ENCODE data around the gene UBE2D1.
A peak's percentile ranks its signal among the peaks of the same experiment; 100 is the strongest.

Gene UBE2D1

DNA sequence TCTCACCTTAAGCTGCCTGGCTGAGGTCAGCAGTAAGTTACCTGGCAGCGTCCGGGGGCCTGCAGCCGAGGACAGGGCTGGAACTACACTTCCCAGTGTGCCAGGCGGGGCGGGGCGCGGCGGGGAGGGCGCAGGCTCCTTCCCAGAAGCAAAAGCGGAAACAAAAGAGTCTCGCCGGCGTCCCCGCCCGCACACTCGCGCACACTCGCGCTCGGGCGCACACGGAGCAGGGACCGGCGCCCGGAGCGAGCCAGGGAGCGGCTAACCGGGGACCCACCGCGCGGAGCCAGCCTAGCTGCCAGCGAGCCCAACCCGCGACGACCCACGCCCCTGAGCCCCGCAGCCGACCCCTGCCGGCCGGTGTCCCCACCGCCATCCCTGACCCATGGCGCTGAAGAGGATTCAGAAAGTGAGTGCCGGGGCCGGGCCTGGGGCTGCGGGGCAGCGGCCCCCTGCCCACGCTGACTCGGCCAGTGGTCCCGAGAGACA, at the start of gene UBE2D1:
Gene UBE2D1, plus strand, starts transcription at position 190 of the 489 bp plus-strand sequence. Its CDS starts 196 bp downstream, at position 386.
- H3K27me3 ChIP-seq (ENCODE audit: control insufficient read depth in 1 of 2, insufficient read depth in 2 of 2, low read length in 2 of 2) = no peaks in the 10 kb centered on the region
- peak within 1 kb of the TSS; percentile 49 to 83 for H3K4me3 ChIP-seq (ENCODE audit: low read depth in 1 of 2, low read length in 2 of 2)
- H3K4me1 ChIP-seq (ENCODE audit: insufficient read depth, low read length) = peaks cover 15% of the 10 kb centered on the region
- peak within 1 kb of the TSS; percentile 59 for H3K9ac ChIP-seq (ENCODE audit: low read length)
- no peaks in the 10 kb centered on the region for H3K9me3 ChIP-seq (ENCODE audit: low read length)
- H3K27ac ChIP-seq (ENCODE audit: low read depth, low read length) = peak within 1 kb of the TSS; percentile 81
- no peaks in the 10 kb centered on the region for H3K36me3 ChIP-seq (ENCODE audit: insufficient read depth, low read length)

- Histone ChIP-seq H3K4me3 (ENCODE audit: low read depth in 1 of 2, low read length in 2 of 2) (no peak overlapping the region), H3K36me3 (ENCODE audit: insufficient read depth, low read length) (no peaks in the 10 kb centered on the region), H3K9me3 (ENCODE audit: low read length) (no peaks in the 10 kb centered on the region), H3K4me1 (ENCODE audit: insufficient read depth, low read length) (no peaks in the 10 kb centered on the region), H3K27ac (ENCODE audit: low read depth, low read length) (no peak overlapping the region), H3K9ac (ENCODE audit: low read length) (no peak overlapping the region), H3K27me3 (ENCODE audit: control insufficient read depth in 1 of 2, insufficient read depth in 2 of 2, low read length in 2 of 2) (no peaks in the 10 kb centered on the region)
These were observed 43.1 kb upstream of the UBE2D1 start for GRCh38 chr10:58291538-58292174.

- H3K9me3 ChIP-seq (ENCODE audit: low read length) = no peaks in the 10 kb centered on the region
- H3K4me3 ChIP-seq (ENCODE audit: low read depth in 1 of 2, low read length in 2 of 2) = no peak overlapping the region
- no peaks in the 10 kb centered on the region for H3K27me3 ChIP-seq (ENCODE audit: control insufficient read depth in 1 of 2, insufficient read depth in 2 of 2, low read length in 2 of 2)
- H3K36me3 ChIP-seq (ENCODE audit: insufficient read depth, low read length) = no peaks in the 10 kb centered on the region
- H3K9ac ChIP-seq (ENCODE audit: low read length) = no peak overlapping the region
- H3K27ac ChIP-seq (ENCODE audit: low read depth, low read length) = no peak overlapping the region
- H3K4me1 ChIP-seq (ENCODE audit: insufficient read depth, low read length) = no peaks in the 10 kb centered on the region
These were observed 40.8 kb upstream of the UBE2D1 start for GRCh38 chr10:58293989-58294388.

- Histone ChIP-seq H3K4me3 (ENCODE audit: low read depth in 1 of 2, low read length in 2 of 2) (no peak overlapping the region), H3K9me3 (ENCODE audit: low read length) (no peaks in the 10 kb centered on the region), H3K9ac (ENCODE audit: low read length) (no peak overlapping the region), H3K27ac (ENCODE audit: low read depth, low read length) (no peak overlapping the region), H3K27me3 (ENCODE audit: control insufficient read depth in 1 of 2, insufficient read depth in 2 of 2, low read length in 2 of 2) (no peaks in the 10 kb centered on the region), H3K36me3 (ENCODE audit: insufficient read depth, low read length) (no peaks in the 10 kb centered on the region), H3K4me1 (ENCODE audit: insufficient read depth, low read length) (no peaks in the 10 kb centered on the region)
These were observed 35.2 kb upstream of the UBE2D1 start for GRCh38 chr10:58299580-58299979.

GRCh38 chr10:58300676-58301075, 34.1 kb upstream of the UBE2D1 start:
- H3K4me1 ChIP-seq (ENCODE audit: insufficient read depth, low read length) = no peaks in the 10 kb centered on the region
- H3K36me3 ChIP-seq (ENCODE audit: insufficient read depth, low read length) = no peaks in the 10 kb centered on the region
- H3K4me3 ChIP-seq (ENCODE audit: low read depth in 1 of 2, low read length in 2 of 2) = no peak overlapping the region
- H3K27me3 ChIP-seq (ENCODE audit: control insufficient read depth in 1 of 2, insufficient read depth in 2 of 2, low read length in 2 of 2) = peaks cover 0 to 4% of the 10 kb centered on the region in 2 donors
- no peaks in the 10 kb centered on the region for H3K9me3 ChIP-seq (ENCODE audit: low read length)
- H3K9ac ChIP-seq (ENCODE audit: low read length) = no peak overlapping the region
- no peak overlapping the region for H3K27ac ChIP-seq (ENCODE audit: low read depth, low read length)

DNA sequence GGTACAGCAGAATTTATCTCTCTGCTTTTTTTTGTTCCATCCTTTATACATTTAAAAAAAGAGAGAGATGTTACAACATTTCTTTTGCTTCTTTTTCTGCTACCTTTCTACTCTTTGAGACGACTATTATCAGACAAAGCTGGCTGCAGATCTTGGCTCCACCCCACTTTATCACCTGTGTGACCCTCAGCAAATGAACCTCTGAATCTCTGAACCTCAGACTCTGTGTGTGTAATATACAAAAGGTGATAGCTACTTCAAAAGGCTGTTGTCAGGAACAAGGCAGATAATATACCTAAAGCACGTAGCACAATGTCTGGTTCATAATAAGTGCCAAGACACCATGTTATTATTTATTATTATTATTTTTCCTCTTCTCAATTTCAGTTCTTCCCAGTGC, 32.6 kb upstream of the UBE2D1 start:
- Histone ChIP-seq H3K4me1 (ENCODE audit: insufficient read depth, low read length) (no peaks in the 10 kb centered on the region), H3K36me3 (ENCODE audit: insufficient read depth, low read length) (no peaks in the 10 kb centered on the region), H3K4me3 (ENCODE audit: low read depth in 1 of 2, low read length in 2 of 2) (no peak overlapping the region), H3K9ac (ENCODE audit: low read length) (no peak overlapping the region), H3K27me3 (ENCODE audit: control insufficient read depth in 1 of 2, insufficient read depth in 2 of 2, low read length in 2 of 2) (peaks cover 0 to 8% of the 10 kb centered on the region in 2 donors), H3K27ac (ENCODE audit: low read depth, low read length) (no peak overlapping the region), H3K9me3 (ENCODE audit: low read length) (no peaks in the 10 kb centered on the region)

- H3K27ac ChIP-seq (ENCODE audit: low read depth, low read length) = no peak overlapping the region
- no peak overlapping the region for H3K9ac ChIP-seq (ENCODE audit: low read length)
- H3K4me1 ChIP-seq (ENCODE audit: insufficient read depth, low read length) = no peaks in the 10 kb centered on the region
- no peaks in the 10 kb centered on the region for H3K9me3 ChIP-seq (ENCODE audit: low read length)
- H3K27me3 ChIP-seq (ENCODE audit: control insufficient read depth in 1 of 2, insufficient read depth in 2 of 2, low read length in 2 of 2) = peaks cover 0 to 8% of the 10 kb centered on the region in 2 donors
- H3K36me3 ChIP-seq (ENCODE audit: insufficient read depth, low read length) = no peaks in the 10 kb centered on the region
- no peak overlapping the region for H3K4me3 ChIP-seq (ENCODE audit: low read depth in 1 of 2, low read length in 2 of 2)
These were observed 30.6 kb upstream of the UBE2D1 start for GRCh38 chr10:58304099-58304633.

DNA sequence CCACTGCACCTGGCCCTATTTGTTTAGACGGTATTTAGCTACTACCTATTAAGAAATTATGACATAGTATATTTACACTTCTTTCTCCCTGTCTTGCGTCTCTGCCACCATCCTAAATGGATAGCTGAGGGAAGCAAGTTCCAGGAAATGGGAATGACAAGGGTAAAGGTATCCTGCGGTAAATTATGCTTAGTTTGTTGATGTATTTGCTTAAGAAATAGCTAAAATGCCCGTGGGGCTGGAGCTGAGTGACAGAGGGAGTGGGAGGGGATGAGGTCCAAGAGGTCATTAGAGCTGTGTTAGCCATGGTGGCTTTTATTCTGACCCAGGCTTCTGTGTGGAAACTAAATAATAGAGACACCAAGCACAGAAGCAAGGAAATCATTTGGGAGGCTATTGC, 29.0 kb upstream of the UBE2D1 start:
- H3K4me3 ChIP-seq (ENCODE audit: low read depth in 1 of 2, low read length in 2 of 2) = no peak overlapping the region
- peaks cover 0 to 8% of the 10 kb centered on the region in 2 donors for H3K27me3 ChIP-seq (ENCODE audit: control insufficient read depth in 1 of 2, insufficient read depth in 2 of 2, low read length in 2 of 2)
- no peak overlapping the region for H3K9ac ChIP-seq (ENCODE audit: low read length)
- no peak overlapping the region for H3K27ac ChIP-seq (ENCODE audit: low read depth, low read length)
- no peaks in the 10 kb centered on the region for H3K9me3 ChIP-seq (ENCODE audit: low read length)
- no peaks in the 10 kb centered on the region for H3K36me3 ChIP-seq (ENCODE audit: insufficient read depth, low read length)
- H3K4me1 ChIP-seq (ENCODE audit: insufficient read depth, low read length) = no peaks in the 10 kb centered on the region

GRCh38 chr10:58307676-58308075, 27.1 kb upstream of the UBE2D1 start:
- H3K27ac ChIP-seq (ENCODE audit: low read depth, low read length) = no peak overlapping the region
- no peak overlapping the region for H3K9ac ChIP-seq (ENCODE audit: low read length)
- no peak overlapping the region for H3K4me3 ChIP-seq (ENCODE audit: low read depth in 1 of 2, low read length in 2 of 2)
- H3K36me3 ChIP-seq (ENCODE audit: insufficient read depth, low read length) = no peaks in the 10 kb centered on the region
- H3K27me3 ChIP-seq (ENCODE audit: control insufficient read depth in 1 of 2, insufficient read depth in 2 of 2, low read length in 2 of 2) = peaks cover 0 to 8% of the 10 kb centered on the region in 2 donors
- no peaks in the 10 kb centered on the region for H3K9me3 ChIP-seq (ENCODE audit: low read length)
- no peaks in the 10 kb centered on the region for H3K4me1 ChIP-seq (ENCODE audit: insufficient read depth, low read length)

- Histone ChIP-seq H3K36me3 (ENCODE audit: insufficient read depth, low read length) (no peaks in the 10 kb centered on the region), H3K27me3 (ENCODE audit: control insufficient read depth in 1 of 2, insufficient read depth in 2 of 2, low read length in 2 of 2) (peaks cover 0 to under 1% of the 10 kb centered on the region in 2 donors), H3K9me3 (ENCODE audit: low read length) (no peaks in the 10 kb centered on the region), H3K4me3 (ENCODE audit: low read depth in 1 of 2, low read length in 2 of 2) (no peak overlapping the region), H3K4me1 (ENCODE audit: insufficient read depth, low read length) (no peaks in the 10 kb centered on the region), H3K27ac (ENCODE audit: low read depth, low read length) (no peak overlapping the region), H3K9ac (ENCODE audit: low read length) (no peak overlapping the region)
These were observed 23.8 kb upstream of the UBE2D1 start for GRCh38 chr10:58311026-58311425.

DNA sequence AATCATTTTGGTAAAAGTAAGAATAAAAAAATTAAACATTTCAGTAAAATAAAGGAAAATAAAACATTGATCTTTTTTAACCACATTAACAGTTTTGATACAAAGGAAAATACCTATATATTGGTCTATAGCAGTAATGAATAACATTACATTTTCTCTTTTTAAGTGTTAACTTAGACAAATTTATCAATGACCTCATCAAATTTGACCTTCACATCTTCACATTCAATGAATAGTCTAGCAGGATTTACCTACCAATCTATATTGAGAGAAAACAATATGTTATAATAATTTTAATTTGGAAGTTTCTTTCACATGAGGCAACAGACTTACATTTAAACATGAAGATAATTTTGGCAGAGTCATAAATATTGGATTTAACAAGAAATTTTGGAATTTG, 17.9 kb upstream of the UBE2D1 start:
- Histone ChIP-seq H3K27ac (ENCODE audit: low read depth, low read length) (no peak overlapping the region), H3K4me3 (ENCODE audit: low read depth in 1 of 2, low read length in 2 of 2) (no peak overlapping the region), H3K9me3 (ENCODE audit: low read length) (no peaks in the 10 kb centered on the region), H3K27me3 (ENCODE audit: control insufficient read depth in 1 of 2, insufficient read depth in 2 of 2, low read length in 2 of 2) (no peaks in the 10 kb centered on the region), H3K9ac (ENCODE audit: low read length) (no peak overlapping the region), H3K36me3 (ENCODE audit: insufficient read depth, low read length) (no peaks in the 10 kb centered on the region), H3K4me1 (ENCODE audit: insufficient read depth, low read length) (no peaks in the 10 kb centered on the region)

- Histone ChIP-seq H3K9me3 (ENCODE audit: low read length) (no peaks in the 10 kb centered on the region), H3K4me1 (ENCODE audit: insufficient read depth, low read length) (no peaks in the 10 kb centered on the region), H3K27me3 (ENCODE audit: control insufficient read depth in 1 of 2, insufficient read depth in 2 of 2, low read length in 2 of 2) (no peaks in the 10 kb centered on the region), H3K27ac (ENCODE audit: low read depth, low read length) (no peak overlapping the region), H3K36me3 (ENCODE audit: insufficient read depth, low read length) (no peaks in the 10 kb centered on the region), H3K9ac (ENCODE audit: low read length) (no peak overlapping the region), H3K4me3 (ENCODE audit: low read depth in 1 of 2, low read length in 2 of 2) (no peak overlapping the region)
These were observed 16.5 kb upstream of the UBE2D1 start for GRCh38 chr10:58318346-58318745.

All from muscle layer of colon (tissue), 2 donors.